NT2/D1 (cell line): ENCODE results near the gene SNX5.

Experiments
- DNase-seq: peaks from one replicate; pipeline ENCODE4 v3.0.0-alpha.2; 2011; ENCODE audit warnings: low read depth, low spot score
- H3K27me3 ChIP-seq: 2 replicates; pipeline ENCODE4 v1.6.0; 2011; ENCODE audit warnings: mild to moderate bottlenecking; ENCODE audit not compliant: insufficient read length, insufficient read depth
- H3K36me3 ChIP-seq: 2 replicates; pipeline ENCODE4 v1.6.1; 2011; ENCODE audit warnings: mild to moderate bottlenecking, low read length, mixed read lengths; ENCODE audit not compliant: insufficient read depth, insufficient read length
- H3K4me1 ChIP-seq: 2 replicates; pipeline ENCODE4 v1.5.1; 2011; ENCODE audit not compliant: insufficient read depth, insufficient read length
- H3K4me3 ChIP-seq: 2 replicates; pipeline ENCODE4 v1.5.1; 2011; ENCODE audit warnings: low read depth; ENCODE audit not compliant: insufficient read length
- H3K9ac ChIP-seq: 2 replicates; pipeline ENCODE4 v1.6.0; 2011; ENCODE audit warnings: low read depth; ENCODE audit not compliant: insufficient read length
- H3K9me3 ChIP-seq: 2 replicates; pipeline ENCODE4 v1.5.1; 2011; ENCODE audit warnings: mild to moderate bottlenecking, low read length; ENCODE audit not compliant: insufficient read depth
- SUZ12 ChIP-seq: IDR thresholded peaks from 2 replicates; pipeline ENCODE4 v1.6.1; 2011; ENCODE audit not compliant: insufficient read length, insufficient read depth; ENCODE audit errors: extremely low read depth
- YY1 ChIP-seq: IDR thresholded peaks from 2 replicates; pipeline ENCODE4 v1.6.1; 2011; ENCODE audit not compliant: insufficient read length, insufficient read depth
- ZNF274 ChIP-seq: IDR thresholded peaks from 2 replicates; pipeline ENCODE4 v1.6.1; 2011; ENCODE audit warnings: mild to moderate bottlenecking, low read depth, low read length

Gene SNX5

DNA sequence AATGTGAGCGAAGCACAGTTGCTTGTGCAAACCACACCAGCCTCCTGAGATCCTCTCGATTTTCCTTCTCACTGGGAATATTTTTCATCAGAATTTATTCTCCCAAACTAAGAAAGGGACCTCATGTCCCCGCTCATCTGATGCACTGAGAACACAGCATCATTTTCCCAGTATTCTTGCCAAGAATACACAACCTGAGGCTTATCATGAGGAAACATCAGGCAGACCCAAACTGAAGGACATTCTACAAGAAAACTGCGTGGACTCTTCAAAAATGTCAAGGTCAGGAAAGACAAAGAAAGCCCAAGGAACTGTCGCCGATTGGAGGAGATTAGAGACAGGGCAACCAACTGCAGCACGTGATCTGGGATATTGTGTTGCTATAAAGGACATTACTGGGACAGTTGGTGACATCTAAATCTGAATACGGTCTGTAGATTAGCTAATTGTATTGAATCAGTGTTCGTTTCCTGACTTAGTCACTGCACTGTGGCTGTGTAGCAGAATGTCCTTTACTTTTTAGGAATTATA, 72.3 kb downstream of the SNX5 start:
- peaks cover 13% of the 10 kb centered on the region for H3K9me3 ChIP-seq
- H3K4me3 ChIP-seq, result no peak overlapping the region
- no peaks in the 10 kb centered on the region for H3K36me3 ChIP-seq
- H3K9ac ChIP-seq, result no peak overlapping the region
- no peaks in the 10 kb centered on the region for H3K27me3 ChIP-seq
- peaks cover 4% of the 10 kb centered on the region for H3K4me1 ChIP-seq
- DNase-seq, result no peak
- TF ChIP-seq SUZ12 (no peak), ZNF274 (no peak), YY1 (no peak)

DNA sequence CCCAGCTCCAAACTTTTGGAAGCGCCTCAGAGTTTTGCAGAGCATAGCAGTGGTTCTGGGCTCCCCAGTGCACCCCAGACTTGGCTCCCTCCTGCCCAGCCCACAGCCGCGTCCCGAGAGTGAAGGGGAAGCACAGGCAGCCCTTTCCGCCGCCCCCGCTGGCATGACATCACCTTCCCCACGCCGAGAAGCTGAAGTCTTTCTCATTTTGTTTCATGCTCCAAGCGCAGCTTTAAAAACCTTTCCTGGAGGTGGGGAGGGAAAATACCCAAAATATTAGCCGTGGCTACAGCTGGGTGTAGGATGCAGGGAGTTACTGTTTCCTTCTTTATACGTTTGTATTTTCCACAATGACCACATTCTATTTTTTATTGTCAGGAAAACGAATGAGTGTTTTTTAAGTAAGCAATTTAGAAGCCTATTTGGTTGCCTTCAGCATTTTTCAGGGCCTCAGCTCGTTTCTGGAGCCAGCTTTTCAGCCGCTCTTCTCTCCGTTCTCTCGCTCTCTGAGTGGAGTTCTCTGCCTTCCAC, 72.9 kb downstream of the SNX5 start:
- no peak overlapping the region for H3K9ac ChIP-seq
- DNase-seq, result no peak

DNA sequence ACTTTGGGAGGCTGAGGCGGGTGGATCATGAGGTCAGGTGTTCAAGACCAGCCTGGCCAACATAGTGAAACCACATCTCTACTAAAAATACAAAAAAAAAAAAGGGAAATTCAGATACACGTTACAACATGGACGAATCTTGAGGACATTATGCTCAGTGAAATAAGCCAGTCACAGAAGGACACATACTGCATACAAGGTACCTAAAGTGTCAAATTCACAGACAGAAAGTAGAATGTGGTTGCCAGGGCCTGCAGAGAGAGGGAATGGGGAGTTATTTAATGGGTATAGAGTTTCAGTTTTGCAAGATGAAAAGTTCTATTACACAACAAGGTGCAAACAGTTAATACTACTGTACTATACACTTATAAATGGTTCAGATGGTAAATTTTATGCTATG, 75.1 kb downstream of the SNX5 start:
- H3K4me1 ChIP-seq, result peaks cover 4% of the 10 kb centered on the region
- DNase-seq, result no peak
- TF ChIP-seq SUZ12, result no peak
- TF ChIP-seq ZNF274, result no peak
- no peak for TF ChIP-seq YY1
- H3K9me3 ChIP-seq, result peaks cover 23% of the 10 kb centered on the region; the same call in 1 of the 2 replicates
- H3K36me3 ChIP-seq, result no peaks in the 10 kb centered on the region
- no peak overlapping the region for H3K9ac ChIP-seq
- H3K27me3 ChIP-seq, result no peaks in the 10 kb centered on the region
- H3K4me3 ChIP-seq, result no peak overlapping the region

More for the DNA sequence above, 72.9 kb downstream of the SNX5 start:
- Histone ChIP-seq H3K36me3 (no peaks in the 10 kb centered on the region), H3K4me1 (peaks cover 4% of the 10 kb centered on the region), H3K27me3 (no peaks in the 10 kb centered on the region), H3K9me3 (peaks cover 13% of the 10 kb centered on the region), H3K4me3 (no peak overlapping the region)
- TF ChIP-seq YY1, result no peak
- no peak for TF ChIP-seq ZNF274
- no peak for TF ChIP-seq SUZ12

DNA sequence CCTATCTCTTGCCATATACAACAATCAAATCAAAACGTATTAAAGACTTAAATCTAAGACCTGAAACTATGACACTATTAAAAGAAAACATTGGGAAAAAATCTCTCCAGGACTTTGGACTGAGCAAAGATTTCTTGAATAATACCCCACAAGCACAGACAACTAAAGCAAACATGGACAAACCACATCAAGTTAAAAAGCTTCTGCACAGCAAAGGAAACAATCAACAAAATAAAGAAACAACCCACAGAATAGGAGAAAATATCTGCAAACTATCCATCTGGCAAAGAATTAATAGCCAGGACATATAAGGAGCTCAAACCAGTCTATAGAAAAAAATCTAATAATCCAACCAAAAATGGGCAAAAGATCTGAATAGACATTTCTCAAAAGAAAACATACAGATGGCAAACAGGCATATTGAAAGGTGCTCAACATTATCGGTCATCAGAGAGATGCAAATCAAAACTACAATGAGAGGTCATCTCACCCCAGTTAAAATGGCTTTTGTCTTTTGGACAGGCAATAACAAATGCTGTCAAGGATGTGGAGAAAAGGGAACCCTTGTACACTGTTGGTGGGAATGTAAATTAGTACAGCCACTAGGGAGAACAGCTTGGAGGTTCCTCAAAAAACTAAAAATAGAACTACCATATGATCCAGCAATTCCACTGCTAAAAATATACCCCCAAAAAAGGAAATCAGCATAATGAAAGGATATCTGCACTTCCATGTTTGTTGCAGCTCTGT, 76.2 kb downstream of the SNX5 start:
- no peaks in the 10 kb centered on the region for H3K36me3 ChIP-seq
- peaks cover 25% of the 10 kb centered on the region; the same call in 1 of the 2 replicates for H3K9me3 ChIP-seq
- H3K4me3 ChIP-seq, result no peak overlapping the region
- no peaks in the 10 kb centered on the region for H3K27me3 ChIP-seq
- TF ChIP-seq YY1, result no peak
- no peak for TF ChIP-seq SUZ12
- TF ChIP-seq ZNF274, result no peak
- H3K9ac ChIP-seq, result no peak overlapping the region
- DNase-seq, result no peak
- peaks cover 4% of the 10 kb centered on the region for H3K4me1 ChIP-seq
